Endothelial cell of umbilical vein (primary cell): ENCODE data around the gene ARHGAP42.
"Not testable (repeated sequence)": the region's sequence is repeated elsewhere in the genome, so short reads cannot be mapped to it uniquely, and the experiment has no call there.

Experiments
- EZH2 ChIP-seq: IDR thresholded peaks from 2 replicates; pipeline ENCODE4 v1.6.1; 2012; ENCODE audit warnings: borderline replicate concordance, low read depth, mild to moderate bottlenecking, moderate library complexity, low read length, inconsistent platforms; ENCODE audit not compliant: severe bottlenecking
- GATA2 ChIP-seq: IDR thresholded peaks from 2 replicates; pipeline ENCODE4 v1.7.0; 2011; ENCODE audit warnings: low read depth, mild to moderate bottlenecking, moderate library complexity, mixed read lengths, low read length; ENCODE audit not compliant: insufficient read length, insufficient read depth
- JUN ChIP-seq: IDR thresholded peaks from 2 replicates; pipeline ENCODE4 v1.6.1; 2011; ENCODE audit warnings: borderline replicate concordance, low read depth; ENCODE audit not compliant: insufficient read length, insufficient read depth
- MYC ChIP-seq: IDR thresholded peaks from one replicate; pipeline ENCODE4 v1.6.1; 2011; ENCODE audit warnings: mild to moderate bottlenecking, low read depth, low read length
- POLR2A ChIP-seq: IDR thresholded peaks from 2 replicates; pipeline ENCODE4 v1.6.1; 2012; ENCODE audit warnings: low read depth, mild to moderate bottlenecking, control low read depth, low read length
- POLR2AphosphoS5 ChIP-seq: IDR thresholded peaks from 2 replicates; pipeline ENCODE4 v1.6.1; 2012; ENCODE audit warnings: low read depth, mild to moderate bottlenecking, control low read depth, low read length, moderate library complexity; ENCODE audit not compliant: insufficient read depth
- TF ChIP-seq, protein P1 (sequence below), 2 donors: IDR thresholded peaks; 1 replicate in 1 of 2; 2 replicates in 1 of 2; pipeline ENCODE4 v1.5.1; 2011; ENCODE audit warnings: low read length in 2 of 2, mild to moderate bottlenecking in 2 of 2, moderate library complexity in 2 of 2, control low read depth in 1 of 2, inconsistent platforms in 1 of 2, low read depth in 1 of 2; ENCODE audit not compliant: insufficient read depth in 1 of 2; ENCODE audit errors: extremely low read depth in 1 of 2
- TF ChIP-seq, protein P2 (sequence below): IDR thresholded peaks from 2 replicates; pipeline ENCODE4 v1.6.1; 2011; ENCODE audit not compliant: insufficient read depth, insufficient read length

DNA sequence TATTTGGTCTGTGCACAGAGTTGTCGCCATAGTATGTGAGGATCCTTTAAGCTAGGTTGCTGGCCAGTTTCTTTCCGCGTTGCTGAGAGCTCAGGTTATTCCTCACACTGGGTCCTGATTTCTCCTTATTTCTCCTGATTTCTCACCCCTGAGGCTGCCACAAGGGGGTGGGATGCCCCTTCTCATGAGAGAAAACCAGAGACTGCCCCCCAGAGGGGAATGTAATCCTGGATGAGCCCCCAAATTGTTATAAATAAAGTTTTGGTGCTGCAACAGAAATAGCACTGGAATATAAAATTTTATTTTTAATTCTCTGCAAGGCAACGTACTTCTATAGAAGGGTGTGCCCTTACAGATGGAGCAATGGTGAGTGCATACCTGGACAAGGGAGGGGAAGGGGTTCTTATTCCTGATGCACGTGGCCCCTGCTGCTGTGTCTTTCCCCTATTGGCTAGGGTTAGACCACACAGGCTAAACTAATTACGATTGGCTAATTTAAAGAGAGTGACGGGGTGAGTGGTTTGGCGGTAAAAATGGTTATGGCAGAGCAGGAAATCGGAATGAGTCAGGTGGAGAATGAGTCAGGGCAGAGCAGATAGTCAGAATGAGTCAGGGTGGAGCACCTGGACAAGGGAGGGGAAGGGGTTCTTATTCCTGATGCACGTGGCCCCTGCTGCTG is 62.9 kb downstream of the ARHGAP42 start:
- TF ChIP-seq JUN, POLR2AphosphoS5, EZH2, POLR2A, MYC, GATA2: not testable (repeated sequence)
- TF ChIP-seq, protein P1, sequence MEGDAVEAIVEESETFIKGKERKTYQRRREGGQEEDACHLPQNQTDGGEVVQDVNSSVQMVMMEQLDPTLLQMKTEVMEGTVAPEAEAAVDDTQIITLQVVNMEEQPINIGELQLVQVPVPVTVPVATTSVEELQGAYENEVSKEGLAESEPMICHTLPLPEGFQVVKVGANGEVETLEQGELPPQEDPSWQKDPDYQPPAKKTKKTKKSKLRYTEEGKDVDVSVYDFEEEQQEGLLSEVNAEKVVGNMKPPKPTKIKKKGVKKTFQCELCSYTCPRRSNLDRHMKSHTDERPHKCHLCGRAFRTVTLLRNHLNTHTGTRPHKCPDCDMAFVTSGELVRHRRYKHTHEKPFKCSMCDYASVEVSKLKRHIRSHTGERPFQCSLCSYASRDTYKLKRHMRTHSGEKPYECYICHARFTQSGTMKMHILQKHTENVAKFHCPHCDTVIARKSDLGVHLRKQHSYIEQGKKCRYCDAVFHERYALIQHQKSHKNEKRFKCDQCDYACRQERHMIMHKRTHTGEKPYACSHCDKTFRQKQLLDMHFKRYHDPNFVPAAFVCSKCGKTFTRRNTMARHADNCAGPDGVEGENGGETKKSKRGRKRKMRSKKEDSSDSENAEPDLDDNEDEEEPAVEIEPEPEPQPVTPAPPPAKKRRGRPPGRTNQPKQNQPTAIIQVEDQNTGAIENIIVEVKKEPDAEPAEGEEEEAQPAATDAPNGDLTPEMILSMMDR (IDR thresholded peaks at IDR 0.05; ENCODE audit: extremely low read depth in 1 of 2, insufficient read depth in 1 of 2, low read depth in 1 of 2, low read length in 2 of 2), result not testable (repeated sequence)
- TF ChIP-seq, protein P2, sequence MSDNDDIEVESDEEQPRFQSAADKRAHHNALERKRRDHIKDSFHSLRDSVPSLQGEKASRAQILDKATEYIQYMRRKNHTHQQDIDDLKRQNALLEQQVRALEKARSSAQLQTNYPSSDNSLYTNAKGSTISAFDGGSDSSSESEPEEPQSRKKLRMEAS, result not testable (repeated sequence)
